GM18909 (cell line): ENCODE data around the gene JDP2.

Experiments used
- ATAC-seq: cut with Tn5 transposase; IDR thresholded peaks from one replicate; pipeline ENCODE4 v1.9.1; 2021; ENCODE audit warnings: mild to moderate bottlenecking; ENCODE audit not compliant: unreplicated experiment, poor library complexity

JDP2 gene

DNA sequence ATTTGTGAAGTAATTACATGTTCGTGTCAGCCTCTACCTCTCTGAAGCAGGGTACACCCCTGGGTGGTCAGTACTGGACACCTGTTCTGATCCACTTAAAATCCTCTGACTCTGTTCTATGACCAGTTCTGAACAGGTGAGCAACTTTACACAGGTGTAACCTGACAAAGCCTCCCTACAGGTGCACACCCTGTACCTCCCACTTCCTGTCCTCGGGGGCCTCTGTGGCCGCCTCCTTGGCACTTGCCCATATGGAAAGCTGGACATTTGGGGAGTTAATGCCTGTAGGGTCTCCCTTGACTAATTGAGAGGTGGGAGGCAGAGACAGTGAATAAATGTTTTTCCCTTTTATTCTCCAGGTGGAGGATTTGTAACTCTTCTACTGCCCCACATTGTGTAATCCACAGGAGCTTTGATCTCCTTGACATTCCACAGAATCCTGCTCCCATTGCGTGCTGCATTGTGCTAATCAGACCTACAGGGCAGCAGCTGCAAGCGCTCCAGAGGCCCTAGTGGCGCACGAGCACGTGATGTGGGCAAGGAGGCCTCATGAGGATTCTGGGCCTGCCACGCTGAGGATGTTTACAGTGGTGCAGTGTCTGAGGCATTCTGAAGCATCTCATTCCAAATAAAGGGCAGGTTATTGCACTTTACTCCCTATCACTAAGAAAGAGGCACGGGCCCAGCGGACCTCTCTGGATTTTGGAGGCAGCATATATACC lies 48.6 kb downstream of the JDP2 start:
- no peak for ATAC-seq

DNA sequence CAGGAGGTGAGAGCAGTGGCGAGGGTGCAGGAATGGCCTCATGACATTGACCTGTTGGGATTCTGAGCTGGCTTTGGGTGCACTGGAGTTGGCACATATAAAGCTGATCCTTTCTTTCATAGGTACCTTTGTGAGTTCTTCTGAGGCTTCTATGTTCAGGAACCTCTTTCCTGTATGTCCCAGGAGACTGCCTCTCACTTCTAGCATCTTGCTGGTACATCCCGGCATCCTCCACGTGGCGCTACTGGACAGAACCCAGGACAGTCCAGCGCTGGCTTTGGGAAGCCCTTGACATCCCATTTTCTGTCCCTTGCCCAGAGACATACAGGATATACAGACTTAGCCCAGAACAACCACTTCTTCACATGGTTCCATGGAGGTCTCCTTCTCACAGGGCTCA lies 50.1 kb downstream of the JDP2 start:
- ATAC-seq: no peak

DNA sequence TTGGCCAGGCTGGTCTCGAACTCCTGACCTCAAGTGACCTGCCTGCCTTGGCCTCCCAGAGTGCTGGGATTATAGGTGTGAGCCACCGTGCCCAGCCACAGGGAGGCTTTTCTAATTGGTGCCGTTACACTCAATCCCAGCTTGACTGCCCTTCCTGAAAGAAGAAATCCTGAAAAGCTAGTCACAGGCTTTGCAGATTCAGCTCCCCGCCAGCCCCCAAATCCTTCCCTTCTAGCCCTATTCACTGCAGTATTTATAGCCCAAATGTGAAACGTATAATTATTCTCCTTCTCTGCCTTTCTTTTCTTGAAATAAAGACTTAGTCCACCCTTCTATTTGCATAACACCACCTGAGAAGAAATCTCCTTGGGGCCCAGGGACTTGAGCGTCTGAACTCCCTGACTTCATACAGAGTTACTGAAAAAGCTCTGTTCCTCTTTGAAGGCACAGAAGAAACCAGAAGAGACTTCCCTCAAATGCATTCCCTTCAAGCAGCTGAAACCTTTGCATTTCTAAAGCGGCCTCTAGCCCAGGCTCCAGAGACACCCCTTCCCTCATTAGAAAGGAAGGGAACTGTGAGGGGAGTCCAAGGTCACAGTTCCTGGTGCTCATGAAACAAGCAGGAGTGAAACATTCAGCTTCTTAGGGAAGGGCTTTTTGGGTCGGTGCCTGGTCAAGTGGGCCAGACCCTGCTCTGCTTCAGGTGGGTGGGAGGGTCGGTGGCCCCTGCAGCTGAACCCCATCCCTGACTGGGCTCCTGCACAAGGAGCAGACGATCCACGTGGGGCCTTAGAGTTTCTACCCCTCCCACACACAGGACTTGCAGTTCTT lies 52.2 kb downstream of the JDP2 start:
- no peak for ATAC-seq

DNA sequence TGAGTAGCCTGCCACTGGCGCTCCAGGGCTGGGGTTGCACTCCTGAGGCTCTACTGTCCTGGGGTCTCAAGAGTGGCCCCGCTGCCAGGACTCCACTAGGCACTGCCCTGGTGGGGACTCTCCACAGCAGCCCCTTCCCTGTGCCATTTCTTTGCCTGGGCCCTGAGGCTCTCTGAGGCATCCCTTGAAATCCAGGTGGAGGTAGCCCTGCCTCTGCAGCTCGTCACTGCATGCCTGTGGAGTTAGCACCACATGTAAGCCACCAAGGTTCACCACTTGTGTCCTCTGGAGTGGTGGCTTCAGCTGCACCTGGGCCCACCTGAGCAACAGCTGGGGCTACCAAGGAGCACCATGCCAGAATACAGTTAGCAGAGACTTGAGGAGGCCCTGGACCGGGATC lies 54.5 kb downstream of the JDP2 start:
- no peak for ATAC-seq

DNA sequence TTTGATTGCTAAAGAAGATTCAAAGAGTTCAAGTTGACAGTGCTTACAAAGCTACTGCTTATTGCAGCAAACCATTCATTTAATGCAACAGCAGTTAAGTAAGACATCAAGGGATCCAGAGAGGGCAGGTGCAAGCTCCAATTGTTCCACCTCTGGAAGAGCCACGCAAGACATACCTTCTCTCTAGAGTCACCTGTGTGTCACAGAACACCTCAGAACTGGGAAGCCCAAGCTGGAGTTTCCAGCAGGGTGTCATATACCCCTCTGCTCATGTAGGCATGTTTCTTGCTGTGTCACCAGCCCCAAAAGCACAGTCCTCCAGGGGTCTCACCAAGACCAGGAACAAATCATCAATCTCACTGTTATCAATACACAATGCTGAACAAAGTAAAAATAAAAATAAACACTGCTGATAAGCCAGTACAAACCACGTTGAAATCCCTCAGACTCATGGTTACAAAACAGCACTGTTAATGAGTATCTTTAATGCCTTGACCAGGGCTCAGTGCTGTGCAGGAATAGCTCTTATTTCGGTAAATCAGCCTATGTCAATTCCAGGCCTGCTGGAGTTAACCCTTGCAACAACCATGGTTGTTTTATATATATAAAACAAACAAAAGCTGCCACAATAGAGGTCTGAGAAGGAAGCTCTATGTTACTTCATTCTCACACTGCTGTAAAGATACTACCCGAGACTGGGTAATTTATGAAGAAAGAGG lies 57.0 kb downstream of the JDP2 start:
- ATAC-seq: no peak

DNA sequence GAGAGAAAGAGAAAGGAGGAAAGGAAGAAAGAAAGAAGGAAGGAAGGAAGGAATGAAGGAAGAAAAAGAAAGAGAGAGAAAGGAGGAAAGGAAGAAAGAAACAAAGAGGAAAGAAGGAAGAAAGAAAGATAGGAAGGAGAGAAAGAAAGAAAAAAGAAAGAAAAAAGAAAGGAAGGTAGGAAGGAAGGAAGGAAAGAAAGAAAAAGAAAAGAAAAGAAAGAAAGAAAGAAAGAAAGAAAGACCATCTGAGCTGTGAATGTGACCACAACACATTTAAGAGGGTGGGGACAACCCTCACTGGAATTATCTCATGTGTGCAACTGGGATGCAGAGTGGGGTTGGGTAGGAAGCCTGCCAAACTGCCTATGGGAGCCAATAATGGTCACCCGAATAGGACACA lies 58.5 kb downstream of the JDP2 start:
- ATAC-seq: no peak

DNA sequence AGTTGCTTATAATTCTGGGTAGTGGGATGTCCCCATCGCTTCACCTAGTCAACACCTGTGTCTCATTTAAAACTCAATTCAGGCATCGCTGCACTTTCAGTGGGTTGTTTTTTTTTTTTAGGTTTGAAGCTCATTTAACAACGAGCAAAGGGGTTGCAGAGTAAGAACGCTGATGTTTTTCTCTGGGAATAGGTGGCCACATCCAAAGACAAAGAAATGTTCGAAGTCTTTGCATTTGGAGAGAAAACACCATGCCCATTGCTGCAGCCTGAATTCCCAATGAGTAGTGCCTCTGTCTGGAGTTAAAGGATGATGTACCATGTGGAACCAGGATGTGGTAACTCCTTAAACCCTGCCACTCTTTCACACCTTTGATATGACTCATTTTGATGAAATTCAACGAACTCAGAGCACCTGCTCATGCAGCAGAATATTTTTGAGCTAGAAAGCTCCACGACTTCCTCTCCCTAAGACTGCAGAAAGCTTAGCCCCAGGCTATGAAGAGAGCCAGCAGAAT lies 59.4 kb downstream of the JDP2 start:
- peak; percentile 70 for ATAC-seq

DNA sequence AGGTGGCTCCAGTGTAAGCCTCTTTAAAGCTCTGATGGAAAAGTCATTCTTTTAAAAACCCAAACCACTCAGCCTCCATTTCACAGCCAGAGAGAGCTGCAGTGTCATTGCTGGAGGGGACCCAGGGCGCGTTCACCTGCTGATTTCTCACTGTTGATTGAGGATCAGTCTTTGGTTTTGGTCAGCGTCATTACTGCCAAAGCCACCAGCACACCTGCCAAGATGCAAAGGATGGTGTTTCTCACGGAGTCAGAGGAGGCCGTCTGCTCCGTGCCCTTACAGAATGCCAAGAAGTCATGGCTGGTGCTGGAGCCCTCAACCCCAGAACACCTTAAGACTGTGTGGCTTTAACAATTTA lies 61.6 kb downstream of the JDP2 start:
- no peak for ATAC-seq

DNA sequence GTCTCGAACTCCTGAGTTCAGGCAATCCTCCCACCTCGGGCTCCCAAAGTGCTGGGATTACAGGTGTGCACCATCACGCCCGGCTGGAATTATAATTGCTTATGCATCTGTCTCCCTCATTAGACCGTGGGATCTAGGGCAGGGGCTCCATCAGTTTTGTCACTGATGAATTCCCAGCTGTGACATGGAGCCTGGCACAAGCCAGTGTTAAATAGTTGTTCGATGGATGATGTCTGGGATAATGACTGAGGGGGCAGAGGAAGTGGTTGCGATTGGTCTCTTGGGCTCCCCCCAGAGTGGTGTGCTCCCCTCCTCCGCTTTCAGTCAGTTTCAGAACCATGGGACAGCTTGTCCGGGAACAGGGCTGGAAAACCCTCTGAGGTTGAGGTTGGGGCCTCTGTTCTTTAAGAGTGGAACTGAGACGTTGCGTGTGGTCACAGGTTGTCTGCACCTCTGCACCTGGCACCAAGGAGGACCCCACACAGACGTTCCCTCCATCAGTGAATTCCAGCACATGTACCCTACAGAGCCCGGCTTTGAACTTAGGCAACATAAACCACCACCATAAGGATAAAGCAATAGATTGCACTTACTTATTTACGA lies 63.7 kb downstream of the JDP2 start:
- no peak for ATAC-seq

DNA sequence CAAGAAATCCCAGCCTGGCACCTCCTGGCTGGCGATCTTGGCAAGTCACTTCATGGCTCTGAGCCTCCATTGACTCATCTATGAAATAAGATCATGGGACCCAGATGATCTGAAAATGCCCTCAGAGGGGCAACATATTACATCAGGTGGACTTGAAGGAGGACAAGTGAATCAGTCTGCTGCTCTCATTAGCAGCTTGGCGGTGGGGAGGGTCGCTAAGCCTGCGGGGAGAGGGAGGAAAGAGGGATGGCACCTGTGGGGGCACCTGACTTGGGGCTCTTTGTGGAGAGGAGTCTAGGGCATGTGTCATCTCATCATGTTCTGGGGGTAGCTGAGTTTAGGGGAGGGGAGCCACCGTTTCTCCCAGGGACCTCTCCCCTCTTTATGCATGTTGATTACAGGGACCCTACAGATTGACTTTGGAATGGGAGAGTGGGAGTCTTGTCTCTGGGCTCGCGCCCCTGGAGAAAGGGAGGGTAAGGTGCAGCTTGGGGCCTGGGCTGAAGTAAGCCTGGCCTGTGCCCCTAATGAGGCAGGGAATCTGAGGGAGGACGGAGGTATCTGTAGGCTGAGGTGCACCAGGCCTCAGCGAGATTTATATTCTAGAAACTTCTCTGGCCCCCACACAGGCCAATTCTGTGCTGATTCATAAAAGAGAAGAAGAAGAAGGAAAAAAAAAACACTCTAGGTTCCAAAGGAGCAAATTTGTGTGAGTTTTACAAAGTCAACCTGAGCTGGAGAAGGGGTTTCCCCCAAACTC lies 65.2 kb downstream of the JDP2 start:
- ATAC-seq: no peak

DNA sequence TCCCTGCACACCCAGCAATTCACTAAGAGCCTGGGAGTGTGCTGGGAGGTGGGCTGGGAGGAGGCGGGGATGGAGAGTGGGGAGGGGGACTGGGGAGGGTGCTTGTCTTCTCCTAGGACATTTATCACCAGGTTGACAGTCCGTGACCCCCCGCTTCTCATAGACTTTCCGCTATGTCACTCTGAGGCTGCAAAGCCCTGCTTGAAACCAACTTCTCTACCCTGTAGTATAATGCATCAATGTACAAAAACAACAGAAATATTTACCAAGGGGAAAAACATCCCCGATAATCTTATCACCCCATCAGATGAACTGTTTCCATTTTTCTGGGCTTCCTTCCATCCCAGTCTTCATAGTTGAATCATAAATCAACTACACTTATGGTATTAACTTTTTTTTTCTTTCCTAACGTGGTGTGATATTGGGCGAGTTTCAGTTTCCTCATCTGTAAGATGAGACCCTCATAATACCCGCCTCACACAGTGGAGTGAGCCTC lies 65.8 kb downstream of the JDP2 start:
- no peak for ATAC-seq

DNA sequence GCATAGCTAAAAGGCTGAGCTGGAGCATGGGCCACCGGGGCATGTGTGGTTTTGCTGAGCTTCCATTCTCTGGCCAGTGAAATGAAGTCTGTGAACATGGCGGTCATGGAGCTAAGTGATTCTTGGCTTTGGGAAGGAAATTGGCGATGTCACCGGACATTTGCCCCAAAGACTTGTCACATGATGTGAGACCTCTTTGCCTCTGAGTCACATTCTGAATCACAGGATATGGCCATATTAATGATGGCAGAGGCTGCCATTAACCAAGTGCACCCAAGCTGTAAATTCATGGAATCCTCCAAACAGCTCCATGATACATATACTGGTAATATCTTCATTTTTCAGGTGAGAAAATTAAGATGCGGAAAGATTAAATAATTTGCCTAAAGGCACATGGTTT lies 67.1 kb downstream of the JDP2 start:
- ATAC-seq: no peak

DNA sequence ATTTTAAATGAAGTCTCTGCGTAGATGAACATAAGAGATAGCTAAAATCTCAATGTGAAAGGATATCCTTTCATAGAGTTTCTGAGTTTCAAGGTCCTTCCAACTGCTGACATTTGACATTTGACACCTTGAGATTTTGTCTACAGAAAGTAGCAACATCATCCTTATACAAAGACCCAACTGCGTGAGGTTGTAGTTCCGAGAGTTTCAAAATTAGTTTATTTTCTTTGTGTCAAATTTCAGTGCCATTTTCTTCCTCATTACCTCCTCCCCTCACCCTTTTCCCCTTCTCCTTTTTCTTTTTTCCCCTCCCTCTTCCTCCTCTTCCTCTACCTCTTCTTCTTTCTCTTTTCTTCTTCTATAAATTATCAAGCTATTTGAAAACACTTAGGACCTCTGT lies 67.6 kb downstream of the JDP2 start:
- ATAC-seq: no peak

DNA sequence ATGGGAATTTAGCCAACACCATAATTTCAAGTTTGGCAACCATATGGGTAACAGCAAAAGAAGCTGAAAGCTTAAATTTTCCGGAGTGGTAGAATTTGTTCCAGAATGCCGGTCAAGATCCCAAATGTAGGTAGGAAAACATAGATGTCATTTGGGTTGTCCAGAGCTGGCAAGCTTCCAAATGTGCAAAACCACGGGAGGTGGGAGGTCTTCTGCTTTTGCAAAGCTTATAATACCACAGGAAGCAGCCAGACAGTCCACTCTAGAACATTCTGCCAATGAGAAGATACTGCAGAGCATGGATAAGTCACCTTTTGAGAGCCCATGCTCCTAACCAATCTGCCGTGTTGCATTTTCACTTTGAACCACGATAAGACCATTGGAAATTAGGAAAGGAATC lies 68.1 kb downstream of the JDP2 start:
- no peak for ATAC-seq

DNA sequence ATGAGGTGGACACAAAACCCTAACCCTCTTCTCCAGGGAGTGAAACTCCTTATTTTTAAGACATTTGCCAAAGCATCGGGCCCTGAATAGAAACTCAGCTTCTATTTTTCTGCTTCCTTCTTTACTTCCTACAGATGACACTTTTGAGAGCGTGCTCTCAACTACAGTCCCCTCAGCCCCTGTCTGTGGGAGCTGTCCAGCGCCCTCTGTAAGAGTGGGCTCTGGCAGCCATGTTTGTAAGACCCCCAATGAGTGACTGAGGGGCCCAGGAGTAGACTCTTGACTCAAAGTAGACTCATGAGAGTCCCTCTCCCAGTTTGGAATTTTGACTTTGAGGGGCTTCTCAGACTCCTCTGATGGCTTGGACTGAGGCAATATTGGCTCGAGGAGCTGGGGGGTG lies 68.9 kb downstream of the JDP2 start:
- ATAC-seq: no peak

DNA sequence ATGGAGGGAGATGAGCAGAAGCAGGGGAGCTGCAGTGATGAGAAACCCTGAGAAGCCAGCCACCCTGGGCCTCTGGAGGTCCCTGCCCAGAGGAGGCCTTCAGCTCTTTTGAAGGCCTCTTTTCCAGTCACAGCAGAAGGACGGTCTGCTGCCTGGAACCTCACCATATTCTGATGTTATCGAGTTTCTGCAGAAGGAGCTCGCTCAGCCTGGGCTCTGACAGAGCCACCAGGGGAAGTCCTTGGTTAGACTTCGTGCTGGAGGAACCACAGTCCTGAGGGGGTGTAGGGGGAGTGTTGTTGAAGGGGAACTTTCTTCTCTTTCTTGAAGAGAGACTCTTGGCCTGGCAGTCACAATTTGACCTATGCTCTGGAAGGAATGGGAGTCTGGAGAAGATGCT lies 69.4 kb downstream of the JDP2 start:
- ATAC-seq: no peak

DNA sequence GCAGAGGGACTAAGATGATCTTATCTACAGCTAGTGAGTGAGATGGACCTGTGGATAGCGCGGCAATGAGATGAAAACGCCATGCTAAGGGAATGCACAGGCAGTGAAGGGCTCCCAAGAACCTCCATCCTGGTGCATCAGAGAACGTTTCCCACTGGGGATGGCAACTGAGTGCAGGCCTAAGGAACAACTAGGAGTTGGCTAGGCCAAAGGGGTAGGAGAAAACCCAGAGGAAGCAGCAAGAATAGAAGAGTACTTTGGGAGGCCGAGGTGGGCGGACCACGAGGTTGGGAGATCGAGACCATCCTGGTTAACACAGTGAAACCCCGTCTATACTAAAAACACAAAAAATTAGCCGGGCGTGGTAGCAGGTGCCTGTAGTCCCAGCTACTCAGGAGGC lies 69.9 kb downstream of the JDP2 start:
- ATAC-seq: no peak

DNA sequence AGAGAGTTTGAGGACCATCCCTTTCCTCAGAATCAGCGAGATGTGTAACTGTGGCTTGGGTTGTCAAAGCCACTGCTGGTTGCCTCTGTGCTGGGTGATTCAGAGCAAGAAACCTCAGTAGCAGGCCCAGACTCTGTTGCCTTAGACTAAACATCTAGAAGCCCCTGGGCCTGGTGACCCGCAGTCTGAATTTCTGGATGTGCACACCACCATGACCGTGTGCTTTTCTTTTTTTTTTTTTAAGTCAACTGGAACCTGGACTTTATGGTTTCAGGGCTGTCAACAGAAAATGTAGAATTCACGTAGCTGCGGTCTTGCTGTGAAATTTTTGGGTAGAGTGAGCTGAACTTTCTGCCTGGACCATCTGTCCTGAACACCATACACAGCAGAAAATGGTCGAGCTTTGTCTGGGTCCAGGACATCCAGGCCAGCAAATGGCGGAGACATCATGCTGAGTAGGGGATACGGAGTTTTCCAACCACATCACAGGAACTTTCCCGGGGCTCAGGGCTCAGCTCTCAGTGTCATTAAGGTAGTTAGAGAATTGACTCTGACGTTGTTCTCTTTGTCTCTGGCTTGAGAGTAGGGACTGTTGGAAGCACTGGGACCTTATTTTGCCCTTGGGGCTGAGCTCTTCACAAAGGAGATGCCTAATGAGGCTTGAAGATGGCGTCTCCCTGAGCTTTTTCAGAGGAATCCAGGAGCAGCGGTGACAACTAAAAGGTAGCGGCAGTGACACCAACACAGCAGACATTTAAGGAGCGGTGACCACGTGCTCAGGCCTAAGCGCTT lies 71.5 kb downstream of the JDP2 start:
- peak; percentile 65 for ATAC-seq

DNA sequence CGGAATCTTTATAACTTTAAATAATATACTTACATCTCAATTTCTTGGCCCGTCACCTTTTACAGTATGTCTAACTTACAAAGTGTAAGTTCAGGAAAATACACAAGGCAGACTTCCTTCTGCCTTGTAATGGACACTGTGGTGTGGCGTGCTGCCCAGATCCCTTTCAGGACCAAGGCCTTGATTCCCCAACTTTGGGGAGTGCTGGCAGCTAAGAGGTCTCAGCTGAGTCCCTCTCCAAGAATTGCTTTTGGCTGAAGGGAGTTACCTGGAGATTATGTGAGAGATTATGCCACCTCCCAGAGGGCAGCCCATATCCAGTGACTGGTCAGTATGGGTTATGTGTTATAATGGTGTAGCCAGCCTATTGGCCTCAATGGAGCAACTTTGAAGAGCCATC lies 73.3 kb downstream of the JDP2 start:
- no peak for ATAC-seq
